Gastrocnemius medialis (tissue), 4 donors: ENCODE results near the gene PFKFB3. TPM values are rescaled to one million over a fixed set of nuclear protein-coding genes. Genes with fewer than 3 reads are reported as not detected.

Experiments
- ATAC-seq, 2 donors: fragments of 150-250 bp; one replicate each; pipeline ENCODE4 v1.9.1; 2016
- DNase-seq, 2 donors: peaks; one replicate each; pipeline ENCODE4 v3.0.0-alpha.2; 2019
- H3K27ac ChIP-seq, 4 donors: fragments of 200-600 bp; sonication (generic); 1 replicate in 1 of 4; 2 replicates in 3 of 4; pipeline ENCODE4 v1.5.1; 2016 to 2018; ENCODE audit warnings: mild to moderate bottlenecking in 2 of 4, moderate library complexity in 1 of 4
- H3K27me3 ChIP-seq, 3 donors: fragments of 200-600 bp; sonication (generic) in 2 of 3; 1 replicate in 1 of 3; 2 replicates in 2 of 3; pipeline versions ENCODE4 v1.5.1 to v1.6.0; 2016 to 2019; ENCODE audit warnings: mild to moderate bottlenecking in 1 of 3, moderate library complexity in 1 of 3
- H3K36me3 ChIP-seq, 2 donors: fragments of 200-600 bp; sonication (generic) in 1 of 2; one replicate each; pipeline ENCODE4 v1.5.1; 2017 to 2018
- H3K4me1 ChIP-seq, 2 donors: fragments of 200-600 bp; sonication (generic) in 1 of 2; one replicate each; pipeline ENCODE4 v1.5.1; 2016 to 2017; ENCODE audit warnings: mild to moderate bottlenecking in 2 of 2
- H3K4me3 ChIP-seq, 4 donors: fragments of 200-600 bp; sonication (generic) in 3 of 4; 1 replicate in 1 of 4; 2 replicates in 3 of 4; pipeline ENCODE4 v1.5.1; 2016 to 2019; ENCODE audit warnings: mild to moderate bottlenecking in 2 of 4
- H3K9me3 ChIP-seq, 3 donors: fragments of 200-600 bp; sonication (generic) in 2 of 3; 1 replicate in 1 of 3; 2 replicates in 2 of 3; pipeline ENCODE4 v1.5.1; 2016 to 2019
- CTCF ChIP-seq, 5 experiments: fragments of 450-650 bp in 3 of 5; fragments of 200-600 bp in 2 of 5; sonication (generic) in 2 of 5; IDR thresholded peaks in 4 of 5; conservative IDR thresholded peaks in 1 of 5; 1 replicate in 4 of 5; 2 replicates in 1 of 5; pipeline ENCODE4 v1.5.1; 2016 to 2019; ENCODE audit warnings: antibody characterized with exemption in 5 of 5, mild to moderate bottlenecking in 3 of 5, moderate library complexity in 3 of 5
- POLR2A ChIP-seq, 2 donors: fragments of 450-650 bp; IDR thresholded peaks; one replicate each; pipeline ENCODE4 v1.6.1; 2017; ENCODE audit warnings: antibody characterized with exemption in 2 of 2, mild to moderate bottlenecking in 2 of 2, moderate library complexity in 2 of 2
- in situ Hi-C, 4 donors: fragments of 200-750 bp; cut with MboI; loops; one replicate each; pipeline versions ENCODE4 v1.15.0 to v1.8.0; 2017; ENCODE audit warnings: low sequenced_read_pairs in 4 of 4
- intact Hi-C: fragments of 100-400 bp; cut with DNase I; formaldehyde crosslinking; loops from one replicate; pipeline ENCODE4 v1.15.1; 2023; ENCODE audit warnings: low total_unique reads
- total RNA-seq, 4 donors: library from RNA; depleted of rRNA; stranded (reverse); fragments of >200 nt; gene quantifications; one replicate each; pipeline versions ENCODE4 v1.1.0 to v1.2.3, GENCODE V29; 2016

The PFKFB3 gene
- total RNA-seq, 4 donors from 2014 or later = 218 to 1,159 (median 337) TPM

- H3K9me3 ChIP-seq = no peaks in the 10 kb centered on the region
- DNase-seq (no peak), ATAC-seq (no peak)
- no peak for TF ChIP-seq CTCF (IDR thresholded peaks at IDR 0.05 in 4 of 5, conservative IDR thresholded peaks at IDR 0.05 in 1 of 5)
- no peak for TF ChIP-seq POLR2A (IDR thresholded peaks at IDR 0.05)
- no peak overlapping the region for H3K27ac ChIP-seq
- H3K4me3 ChIP-seq = no peak overlapping the region
- H3K27me3 ChIP-seq = no peaks in the 10 kb centered on the region
- in situ Hi-C loops = no loop called here
- no peaks in the 10 kb centered on the region for H3K4me1 ChIP-seq
- H3K36me3 ChIP-seq = no peaks in the 10 kb centered on the region
- intact Hi-C loops = no loop called here
Observed at GRCh38 chr10:6259153-6259552, 56.4 kb downstream of the PFKFB3 start.

DNA sequence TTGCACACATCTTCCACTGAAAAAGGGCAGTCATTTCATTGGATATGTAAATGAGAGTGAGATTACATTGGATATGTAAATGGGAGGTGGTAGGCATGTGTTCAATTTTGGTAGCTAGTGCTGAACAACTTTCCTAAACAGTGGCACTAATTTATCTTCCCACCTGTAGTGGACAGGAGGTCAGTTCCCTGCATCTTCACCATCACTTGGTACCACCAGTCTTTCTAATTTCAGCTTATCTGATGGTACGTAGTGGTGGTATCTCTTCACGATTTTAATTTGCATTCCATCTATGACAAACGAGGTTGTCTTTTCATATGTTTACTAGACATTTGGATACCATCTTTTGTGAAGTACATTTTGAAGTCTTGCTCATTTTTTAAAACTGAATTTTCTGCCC is 58.1 kb downstream of the PFKFB3 start:
- Histone ChIP-seq H3K4me1 (no peaks in the 10 kb centered on the region), H3K4me3 (no peak overlapping the region), H3K9me3 (no peaks in the 10 kb centered on the region), H3K27ac (no peak overlapping the region), H3K36me3 (no peaks in the 10 kb centered on the region), H3K27me3 (no peaks in the 10 kb centered on the region)
- intact Hi-C loops (no loop called here), in situ Hi-C loops (no loop called here)
- no peak for DNase-seq
- no peak for ATAC-seq
- no peak for TF ChIP-seq CTCF (IDR thresholded peaks at IDR 0.05 in 4 of 5, conservative IDR thresholded peaks at IDR 0.05 in 1 of 5)
- TF ChIP-seq POLR2A (IDR thresholded peaks at IDR 0.05) = no peak

DNA sequence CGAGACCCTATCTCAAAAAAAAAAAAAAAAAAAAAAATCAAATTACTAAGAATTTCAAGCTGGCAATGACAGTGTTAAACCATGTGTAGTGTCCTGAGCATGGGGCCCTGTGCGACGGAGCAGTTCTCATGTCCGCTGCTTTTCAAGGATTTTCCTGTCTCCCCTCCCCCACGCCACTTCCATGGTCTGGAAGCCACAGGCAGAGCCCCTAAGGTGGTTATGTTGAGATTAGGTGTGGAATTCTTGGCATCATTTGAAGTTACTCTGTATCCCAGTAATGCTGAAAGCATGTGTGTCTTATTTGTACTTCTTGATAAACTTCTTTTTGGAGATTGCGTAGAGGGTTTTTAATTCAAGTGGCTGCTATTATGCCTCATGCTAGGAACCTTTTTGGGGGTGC is 65.2 kb downstream of the PFKFB3 start:
- Histone ChIP-seq H3K4me1 (no peaks in the 10 kb centered on the region), H3K27me3 (no peaks in the 10 kb centered on the region), H3K9me3 (no peaks in the 10 kb centered on the region), H3K4me3 (no peak overlapping the region), H3K27ac (no peak overlapping the region), H3K36me3 (no peaks in the 10 kb centered on the region)
- no peak for TF ChIP-seq CTCF (IDR thresholded peaks at IDR 0.05 in 4 of 5, conservative IDR thresholded peaks at IDR 0.05 in 1 of 5)
- no peak for TF ChIP-seq POLR2A (IDR thresholded peaks at IDR 0.05)
- ATAC-seq (no peak), DNase-seq (no peak)
- in situ Hi-C loops = no loop called here
- intact Hi-C loops = no loop called here

DNA sequence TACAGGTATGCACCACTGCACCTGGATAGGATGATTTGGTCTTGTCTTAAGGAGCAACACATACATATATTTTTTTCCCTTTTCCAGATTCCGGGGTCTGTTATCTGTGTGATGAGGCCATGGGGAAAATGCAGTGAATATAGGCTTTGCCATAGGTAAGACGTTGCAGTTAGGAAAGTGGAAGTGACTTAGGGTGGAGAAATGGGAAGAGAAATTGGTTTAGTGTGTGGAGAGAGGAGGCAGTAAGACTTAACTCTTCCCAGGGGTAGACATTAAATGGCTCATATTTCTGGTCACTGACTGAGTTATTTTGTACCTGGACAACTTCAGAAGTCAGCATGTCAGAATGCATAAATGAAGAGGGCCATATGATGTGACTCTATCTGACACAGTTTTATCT is 66.7 kb downstream of the PFKFB3 start:
- TF ChIP-seq CTCF (IDR thresholded peaks at IDR 0.05 in 4 of 5, conservative IDR thresholded peaks at IDR 0.05 in 1 of 5) (no peak), POLR2A (IDR thresholded peaks at IDR 0.05) (no peak)

More for the DNA sequence above, 66.7 kb downstream of the PFKFB3 start:
- Histone ChIP-seq H3K27me3 (no peaks in the 10 kb centered on the region), H3K27ac (no peak overlapping the region), H3K4me1 (no peaks in the 10 kb centered on the region), H3K9me3 (no peaks in the 10 kb centered on the region), H3K36me3 (no peaks in the 10 kb centered on the region), H3K4me3 (no peak overlapping the region)
- ATAC-seq (no peak), DNase-seq (no peak)
- intact Hi-C loops = no loop called here
- in situ Hi-C loops = no loop called here
